ENCODE data around the gene RMI2. TPM values are rescaled to one million over a fixed set of nuclear protein-coding genes. Genes with fewer than 3 reads are reported as not detected.

RMI2 gene
- total and polyA plus RNA-seq, 4 donors: 0.28 to 8.5 (median 0.83) TPM

DNA sequence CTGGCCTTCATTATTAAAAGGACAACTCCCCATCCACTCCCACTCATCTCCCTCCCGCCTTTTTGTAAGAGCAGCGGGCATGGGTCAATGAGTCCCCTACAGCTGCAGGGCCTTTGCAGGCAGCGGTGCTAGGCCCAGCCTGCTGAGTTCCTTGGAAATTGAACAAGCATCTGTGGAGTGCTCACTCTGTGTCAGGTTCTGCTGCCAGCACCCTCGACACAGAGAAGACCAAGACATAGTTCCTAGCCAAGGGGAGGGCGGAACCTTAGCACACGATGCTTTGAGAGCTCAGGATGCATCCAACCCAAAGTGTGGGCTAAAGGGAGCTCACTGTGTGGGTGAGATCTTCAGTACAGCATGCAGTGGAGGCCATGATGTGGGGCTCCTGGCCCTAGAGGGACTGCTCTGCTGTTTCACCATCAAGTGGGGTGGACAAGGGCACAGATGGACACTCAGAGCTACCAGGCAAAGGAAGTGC is 27.6 kb downstream of the RMI2 start:
- TF ChIP-seq, protein P1, sequence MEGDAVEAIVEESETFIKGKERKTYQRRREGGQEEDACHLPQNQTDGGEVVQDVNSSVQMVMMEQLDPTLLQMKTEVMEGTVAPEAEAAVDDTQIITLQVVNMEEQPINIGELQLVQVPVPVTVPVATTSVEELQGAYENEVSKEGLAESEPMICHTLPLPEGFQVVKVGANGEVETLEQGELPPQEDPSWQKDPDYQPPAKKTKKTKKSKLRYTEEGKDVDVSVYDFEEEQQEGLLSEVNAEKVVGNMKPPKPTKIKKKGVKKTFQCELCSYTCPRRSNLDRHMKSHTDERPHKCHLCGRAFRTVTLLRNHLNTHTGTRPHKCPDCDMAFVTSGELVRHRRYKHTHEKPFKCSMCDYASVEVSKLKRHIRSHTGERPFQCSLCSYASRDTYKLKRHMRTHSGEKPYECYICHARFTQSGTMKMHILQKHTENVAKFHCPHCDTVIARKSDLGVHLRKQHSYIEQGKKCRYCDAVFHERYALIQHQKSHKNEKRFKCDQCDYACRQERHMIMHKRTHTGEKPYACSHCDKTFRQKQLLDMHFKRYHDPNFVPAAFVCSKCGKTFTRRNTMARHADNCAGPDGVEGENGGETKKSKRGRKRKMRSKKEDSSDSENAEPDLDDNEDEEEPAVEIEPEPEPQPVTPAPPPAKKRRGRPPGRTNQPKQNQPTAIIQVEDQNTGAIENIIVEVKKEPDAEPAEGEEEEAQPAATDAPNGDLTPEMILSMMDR (IDR thresholded peaks at IDR 0.05; ENCODE audit: low read depth, low read length, missing input control): no peak
- TF ChIP-seq, protein P2, sequence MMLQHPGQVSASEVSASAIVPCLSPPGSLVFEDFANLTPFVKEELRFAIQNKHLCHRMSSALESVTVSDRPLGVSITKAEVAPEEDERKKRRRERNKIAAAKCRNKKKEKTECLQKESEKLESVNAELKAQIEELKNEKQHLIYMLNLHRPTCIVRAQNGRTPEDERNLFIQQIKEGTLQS (IDR thresholded peaks at IDR 0.05): no peak
- no peak for TF ChIP-seq HNF4A (conservative IDR thresholded peaks at IDR 0.05)
- TF ChIP-seq, protein P3, sequence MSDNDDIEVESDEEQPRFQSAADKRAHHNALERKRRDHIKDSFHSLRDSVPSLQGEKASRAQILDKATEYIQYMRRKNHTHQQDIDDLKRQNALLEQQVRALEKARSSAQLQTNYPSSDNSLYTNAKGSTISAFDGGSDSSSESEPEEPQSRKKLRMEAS (IDR thresholded peaks at IDR 0.05): no peak
- H3K9ac ChIP-seq (ENCODE audit: low read depth in 1 of 2, low read length in 2 of 2): no peak overlapping the region
- 93% methylated on average over 6 of the region's 6 CpGs for WGBS
- H3K27me3 ChIP-seq (ENCODE audit: control insufficient read depth in 4 of 4, insufficient read depth in 4 of 4, low read length in 3 of 4): no peaks in the 10 kb centered on the region
- no peaks in the 10 kb centered on the region for H3K9me3 ChIP-seq (ENCODE audit: control insufficient read depth in 4 of 4, low read length in 3 of 4)
- DNase-seq (ENCODE audit: low spot score): no peak
- H3K36me3 ChIP-seq (ENCODE audit: control insufficient read depth in 4 of 4, insufficient read depth in 3 of 4, low read depth in 1 of 4, low read length in 3 of 4): no peaks in the 10 kb centered on the region
- no peak overlapping the region for H3K4me3 ChIP-seq (ENCODE audit: low read depth in 1 of 3, low read length in 3 of 3)
- no peak overlapping the region for H3K27ac ChIP-seq (ENCODE audit: low read depth in 1 of 2, low read length in 2 of 2)
- no peaks in the 10 kb centered on the region for H3K4me1 ChIP-seq (ENCODE audit: control insufficient read depth in 4 of 4, insufficient read depth in 4 of 4, low read length in 3 of 4)

DNA sequence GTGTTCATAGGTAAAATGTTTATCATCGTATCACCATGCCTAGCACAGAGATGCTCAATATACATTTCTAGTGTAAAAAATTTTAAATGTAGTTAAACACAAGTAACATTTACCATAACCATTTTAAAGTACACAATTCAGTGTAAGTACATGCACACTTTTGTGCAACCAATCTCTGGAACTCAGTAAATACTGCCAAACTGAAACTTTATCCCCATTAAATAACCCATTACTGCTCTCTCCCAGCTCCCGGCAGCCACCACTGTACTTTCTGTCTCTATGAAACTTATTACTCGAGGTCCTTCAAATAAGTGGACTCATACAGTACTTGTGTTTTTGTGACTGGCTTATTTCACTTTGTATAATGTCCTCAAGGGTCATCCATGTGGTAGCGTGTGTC is 29.0 kb downstream of the RMI2 start:
- TF ChIP-seq HNF4G (IDR thresholded peaks at IDR 0.05) (no peak), NR2F2 (IDR thresholded peaks at IDR 0.05) (no peak), SP1 (IDR thresholded peaks at IDR 0.05) (no peak), FOXA2 (IDR thresholded peaks at IDR 0.05) (no peak), FOXA1 (IDR thresholded peaks at IDR 0.05) (no peak), RAD21 (IDR thresholded peaks at IDR 0.05) (no peak), TAF1 (conservative IDR thresholded peaks at IDR 0.05) (no peak), EGR1 (IDR thresholded peaks at IDR 0.05; ENCODE audit: low read depth in 2 of 2) (no peak), HNF4A (conservative IDR thresholded peaks at IDR 0.05) (no peak)
- TF ChIP-seq, protein P3 (IDR thresholded peaks at IDR 0.05): no peak
- TF ChIP-seq, protein P4, sequence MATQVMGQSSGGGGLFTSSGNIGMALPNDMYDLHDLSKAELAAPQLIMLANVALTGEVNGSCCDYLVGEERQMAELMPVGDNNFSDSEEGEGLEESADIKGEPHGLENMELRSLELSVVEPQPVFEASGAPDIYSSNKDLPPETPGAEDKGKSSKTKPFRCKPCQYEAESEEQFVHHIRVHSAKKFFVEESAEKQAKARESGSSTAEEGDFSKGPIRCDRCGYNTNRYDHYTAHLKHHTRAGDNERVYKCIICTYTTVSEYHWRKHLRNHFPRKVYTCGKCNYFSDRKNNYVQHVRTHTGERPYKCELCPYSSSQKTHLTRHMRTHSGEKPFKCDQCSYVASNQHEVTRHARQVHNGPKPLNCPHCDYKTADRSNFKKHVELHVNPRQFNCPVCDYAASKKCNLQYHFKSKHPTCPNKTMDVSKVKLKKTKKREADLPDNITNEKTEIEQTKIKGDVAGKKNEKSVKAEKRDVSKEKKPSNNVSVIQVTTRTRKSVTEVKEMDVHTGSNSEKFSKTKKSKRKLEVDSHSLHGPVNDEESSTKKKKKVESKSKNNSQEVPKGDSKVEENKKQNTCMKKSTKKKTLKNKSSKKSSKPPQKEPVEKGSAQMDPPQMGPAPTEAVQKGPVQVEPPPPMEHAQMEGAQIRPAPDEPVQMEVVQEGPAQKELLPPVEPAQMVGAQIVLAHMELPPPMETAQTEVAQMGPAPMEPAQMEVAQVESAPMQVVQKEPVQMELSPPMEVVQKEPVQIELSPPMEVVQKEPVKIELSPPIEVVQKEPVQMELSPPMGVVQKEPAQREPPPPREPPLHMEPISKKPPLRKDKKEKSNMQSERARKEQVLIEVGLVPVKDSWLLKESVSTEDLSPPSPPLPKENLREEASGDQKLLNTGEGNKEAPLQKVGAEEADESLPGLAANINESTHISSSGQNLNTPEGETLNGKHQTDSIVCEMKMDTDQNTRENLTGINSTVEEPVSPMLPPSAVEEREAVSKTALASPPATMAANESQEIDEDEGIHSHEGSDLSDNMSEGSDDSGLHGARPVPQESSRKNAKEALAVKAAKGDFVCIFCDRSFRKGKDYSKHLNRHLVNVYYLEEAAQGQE (IDR thresholded peaks at IDR 0.05): no peak
- TF ChIP-seq, protein P5, sequence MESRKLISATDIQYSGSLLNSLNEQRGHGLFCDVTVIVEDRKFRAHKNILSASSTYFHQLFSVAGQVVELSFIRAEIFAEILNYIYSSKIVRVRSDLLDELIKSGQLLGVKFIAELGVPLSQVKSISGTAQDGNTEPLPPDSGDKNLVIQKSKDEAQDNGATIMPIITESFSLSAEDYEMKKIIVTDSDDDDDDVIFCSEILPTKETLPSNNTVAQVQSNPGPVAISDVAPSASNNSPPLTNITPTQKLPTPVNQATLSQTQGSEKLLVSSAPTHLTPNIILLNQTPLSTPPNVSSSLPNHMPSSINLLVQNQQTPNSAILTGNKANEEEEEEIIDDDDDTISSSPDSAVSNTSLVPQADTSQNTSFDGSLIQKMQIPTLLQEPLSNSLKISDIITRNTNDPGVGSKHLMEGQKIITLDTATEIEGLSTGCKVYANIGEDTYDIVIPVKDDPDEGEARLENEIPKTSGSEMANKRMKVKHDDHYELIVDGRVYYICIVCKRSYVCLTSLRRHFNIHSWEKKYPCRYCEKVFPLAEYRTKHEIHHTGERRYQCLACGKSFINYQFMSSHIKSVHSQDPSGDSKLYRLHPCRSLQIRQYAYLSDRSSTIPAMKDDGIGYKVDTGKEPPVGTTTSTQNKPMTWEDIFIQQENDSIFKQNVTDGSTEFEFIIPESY (IDR thresholded peaks at IDR 0.05): no peak
- TF ChIP-seq, protein P2 (IDR thresholded peaks at IDR 0.05): no peak
- no peak overlapping the region for H3K27ac ChIP-seq (ENCODE audit: low read depth in 1 of 2, low read length in 2 of 2)
- no peaks in the 10 kb centered on the region for H3K36me3 ChIP-seq (ENCODE audit: control insufficient read depth in 4 of 4, insufficient read depth in 3 of 4, low read depth in 1 of 4, low read length in 3 of 4)
- H3K4me3 ChIP-seq (ENCODE audit: low read depth in 1 of 3, low read length in 3 of 3): no peak overlapping the region
- 92% methylated on average over 4 of the region's 4 CpGs for WGBS
- no peaks in the 10 kb centered on the region for H3K9me3 ChIP-seq (ENCODE audit: control insufficient read depth in 4 of 4, low read length in 3 of 4)
- H3K9ac ChIP-seq (ENCODE audit: low read depth in 1 of 2, low read length in 2 of 2): no peak overlapping the region
- no peaks in the 10 kb centered on the region for H3K27me3 ChIP-seq (ENCODE audit: control insufficient read depth in 4 of 4, insufficient read depth in 4 of 4, low read length in 3 of 4)
- no peak for DNase-seq (ENCODE audit: low spot score)
- no peaks in the 10 kb centered on the region for H3K4me1 ChIP-seq (ENCODE audit: control insufficient read depth in 4 of 4, insufficient read depth in 4 of 4, low read length in 3 of 4)

All from liver (tissue), 9 donors.